ENCODE data around the gene CDC14A. TPM values are rescaled to one million over a fixed set of nuclear protein-coding genes. Genes with fewer than 3 reads are reported as not detected.
"Not testable (repeated sequence)": the region's sequence is repeated elsewhere in the genome, so short reads cannot be mapped to it uniquely, and the experiment has no call there.

The CDC14A gene
- total and polyA plus RNA-seq, 4 donors = 6.1 to 18.9 (median 10.1) TPM

DNA sequence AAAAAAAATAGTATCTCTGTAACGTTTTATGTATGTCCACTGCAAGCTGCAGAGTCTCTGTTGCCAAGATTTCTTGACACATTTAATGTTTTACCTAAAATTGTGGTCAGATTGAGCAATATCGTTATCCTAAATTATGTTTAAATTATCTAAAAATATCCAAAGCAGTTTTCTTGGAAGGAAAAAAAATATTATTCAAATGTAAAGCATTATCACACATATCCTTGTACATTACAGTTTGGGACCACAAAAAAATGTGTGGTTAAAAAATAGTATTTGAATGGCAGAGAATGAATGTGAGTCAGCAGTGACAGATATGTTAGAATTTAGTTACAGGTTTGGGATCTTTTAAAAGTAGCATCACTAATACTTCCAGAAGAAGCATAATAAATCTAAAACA is 21.2 kb upstream of the CDC14A start:
- DNase-seq (ENCODE audit: low read depth in 4 of 6, low spot score in 6 of 6); H3K36me3 ChIP-seq (ENCODE audit: control insufficient read depth, insufficient read depth, low read length); H3K27me3 ChIP-seq (ENCODE audit: control insufficient read depth, insufficient read depth, low read length); H3K27ac ChIP-seq (ENCODE audit: low read depth, low read length); H3K9me3 ChIP-seq (ENCODE audit: control insufficient read depth, insufficient read depth, low read length); H3K4me1 ChIP-seq (ENCODE audit: control insufficient read depth, insufficient read depth, low read length); H3K4me3 ChIP-seq (ENCODE audit: low read depth, low read length): not testable (repeated sequence)
- WGBS (ENCODE audit: insufficient coverage) = no CpG with 5 or more reads among the region's 2 CpGs

DNA sequence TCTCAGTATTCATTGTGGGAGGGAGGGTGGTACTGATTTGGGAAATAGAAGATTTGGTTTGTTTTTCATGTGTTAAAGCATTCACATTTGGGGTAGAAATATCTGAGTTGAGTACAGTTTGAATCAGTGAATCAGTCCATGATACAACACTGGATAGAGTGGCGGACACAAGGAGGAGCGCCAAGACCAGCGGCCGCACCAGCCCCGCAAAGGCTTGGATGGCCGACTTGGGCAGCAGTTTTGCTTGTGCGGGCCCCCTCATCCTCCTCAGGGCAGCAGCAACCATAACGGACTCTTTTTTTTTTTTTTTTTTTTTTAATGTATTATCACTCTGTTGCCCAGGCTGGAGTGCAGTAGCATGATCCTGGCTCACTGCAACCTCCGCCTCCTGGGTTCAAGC is 20.0 kb upstream of the CDC14A start:
- Histone ChIP-seq H3K4me1 (ENCODE audit: control insufficient read depth, insufficient read depth, low read length) (no peaks in the 10 kb centered on the region), H3K36me3 (ENCODE audit: control insufficient read depth, insufficient read depth, low read length) (no peaks in the 10 kb centered on the region), H3K4me3 (ENCODE audit: low read depth, low read length) (no peak overlapping the region), H3K9me3 (ENCODE audit: control insufficient read depth, insufficient read depth, low read length) (no peaks in the 10 kb centered on the region), H3K27me3 (ENCODE audit: control insufficient read depth, insufficient read depth, low read length) (no peaks in the 10 kb centered on the region), H3K27ac (ENCODE audit: low read depth, low read length) (no peak overlapping the region)
- no peak for DNase-seq (ENCODE audit: low read depth in 4 of 6, low spot score in 6 of 6)
- WGBS (ENCODE audit: insufficient coverage) = 100% methylated on average over 3 of the region's 9 CpGs

DNA sequence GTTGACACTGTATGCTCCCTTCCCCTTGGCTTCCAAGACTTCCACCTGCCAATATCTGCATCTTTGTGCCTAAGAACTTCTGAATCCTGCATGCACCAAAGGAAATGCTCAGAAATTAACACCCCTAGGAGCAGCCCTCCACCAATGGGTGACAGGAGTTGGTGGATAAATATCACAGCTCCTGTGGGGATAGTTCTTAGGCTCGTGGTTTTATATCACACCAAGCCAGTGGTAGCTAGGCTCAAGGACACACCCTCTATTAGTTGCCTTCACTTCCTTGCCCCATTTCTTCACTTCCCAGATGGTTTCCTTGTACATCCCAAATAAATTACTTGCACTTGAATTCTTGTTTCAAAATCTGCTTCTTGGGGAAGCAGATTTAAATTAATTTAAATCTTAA is 16.9 kb upstream of the CDC14A start:
- no peak overlapping the region for H3K27ac ChIP-seq (ENCODE audit: low read depth, low read length)
- no peaks in the 10 kb centered on the region for H3K4me1 ChIP-seq (ENCODE audit: control insufficient read depth, insufficient read depth, low read length)
- H3K27me3 ChIP-seq (ENCODE audit: control insufficient read depth, insufficient read depth, low read length) = no peaks in the 10 kb centered on the region
- H3K4me3 ChIP-seq (ENCODE audit: low read depth, low read length) = no peak overlapping the region
- no peaks in the 10 kb centered on the region for H3K36me3 ChIP-seq (ENCODE audit: control insufficient read depth, insufficient read depth, low read length)
- H3K9me3 ChIP-seq (ENCODE audit: control insufficient read depth, insufficient read depth, low read length) = no peaks in the 10 kb centered on the region
- DNase-seq (ENCODE audit: low read depth in 4 of 6, low spot score in 6 of 6) = no peak
- no CpG with 5 or more reads among the region's 1 CpG for WGBS (ENCODE audit: insufficient coverage)

DNA sequence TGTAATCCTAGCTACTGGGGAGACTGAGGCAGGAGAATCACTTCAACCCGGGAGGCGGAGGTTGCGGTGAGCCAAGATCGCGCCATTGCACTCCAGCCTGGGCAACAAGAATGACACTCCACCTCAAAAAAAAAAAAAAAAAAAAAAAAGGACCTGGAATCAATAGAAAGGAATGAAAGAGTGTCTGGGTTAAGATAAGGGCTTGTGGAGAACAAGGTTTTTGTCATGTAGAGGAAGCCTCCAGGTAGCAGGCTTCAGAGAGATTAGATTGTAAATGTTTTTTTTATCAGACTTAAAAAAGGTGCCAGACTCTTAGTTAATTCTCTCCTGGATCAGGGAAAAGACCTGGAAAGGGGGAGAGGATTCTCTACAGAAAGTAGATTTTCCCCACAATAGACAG is 14.4 kb upstream of the CDC14A start:
- WGBS (ENCODE audit: insufficient coverage) = no CpG with 5 or more reads among the region's 5 CpGs
- H3K9me3 ChIP-seq (ENCODE audit: control insufficient read depth, insufficient read depth, low read length); H3K4me1 ChIP-seq (ENCODE audit: control insufficient read depth, insufficient read depth, low read length); H3K36me3 ChIP-seq (ENCODE audit: control insufficient read depth, insufficient read depth, low read length); H3K4me3 ChIP-seq (ENCODE audit: low read depth, low read length); H3K27ac ChIP-seq (ENCODE audit: low read depth, low read length); H3K27me3 ChIP-seq (ENCODE audit: control insufficient read depth, insufficient read depth, low read length); DNase-seq (ENCODE audit: low read depth in 4 of 6, low spot score in 6 of 6): not testable (repeated sequence)

DNA sequence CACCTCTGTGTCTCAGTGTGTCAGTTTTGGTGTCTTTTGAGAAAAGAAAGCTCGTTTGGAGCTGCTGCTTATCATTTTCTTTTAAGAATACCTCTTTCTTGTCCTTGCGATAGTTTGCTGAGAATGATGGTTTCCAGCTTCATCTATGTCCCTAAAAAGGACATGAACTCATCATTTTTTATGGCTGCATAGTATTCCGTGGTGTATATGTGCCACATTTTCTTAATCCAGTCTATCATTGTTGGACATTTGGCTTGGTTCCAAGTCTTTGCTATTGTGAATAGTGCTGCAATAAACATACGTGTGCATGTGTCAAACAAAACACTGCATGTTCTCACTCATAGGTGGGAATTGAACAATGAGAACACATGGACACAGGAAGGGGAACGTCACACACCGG is 12.6 kb upstream of the CDC14A start:
- not testable (repeated sequence) for H3K27ac ChIP-seq (ENCODE audit: low read depth, low read length); H3K4me1 ChIP-seq (ENCODE audit: control insufficient read depth, insufficient read depth, low read length); H3K9me3 ChIP-seq (ENCODE audit: control insufficient read depth, insufficient read depth, low read length); H3K36me3 ChIP-seq (ENCODE audit: control insufficient read depth, insufficient read depth, low read length); H3K27me3 ChIP-seq (ENCODE audit: control insufficient read depth, insufficient read depth, low read length); H3K4me3 ChIP-seq (ENCODE audit: low read depth, low read length); DNase-seq (ENCODE audit: low read depth in 4 of 6, low spot score in 6 of 6)
- WGBS (ENCODE audit: insufficient coverage) = 100% methylated on average over 2 of the region's 6 CpGs

DNA sequence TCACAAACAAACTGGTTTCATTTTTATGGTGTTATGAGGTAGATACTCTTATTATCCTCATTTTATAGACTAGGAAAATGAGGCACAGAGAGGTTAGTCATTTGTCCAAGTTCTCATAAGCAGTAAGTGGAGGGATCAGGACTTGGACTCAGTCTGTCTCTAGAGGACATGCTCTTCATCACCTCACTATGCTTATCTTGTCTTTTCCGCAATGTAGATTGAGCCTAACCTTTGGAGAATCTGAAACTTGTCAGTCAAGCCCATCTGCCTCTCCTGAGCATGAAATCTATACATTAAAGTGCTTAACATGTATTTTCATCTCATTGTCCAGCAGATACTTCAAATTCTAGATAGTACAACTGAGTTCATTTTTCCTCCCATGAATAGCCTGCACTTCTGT is 11.8 kb upstream of the CDC14A start:
- 86% methylated on average over 1 of the region's 1 CpG for WGBS (ENCODE audit: insufficient coverage)
- Histone ChIP-seq H3K27ac (ENCODE audit: low read depth, low read length) (no peak overlapping the region), H3K36me3 (ENCODE audit: control insufficient read depth, insufficient read depth, low read length) (no peaks in the 10 kb centered on the region), H3K9me3 (ENCODE audit: control insufficient read depth, insufficient read depth, low read length) (no peaks in the 10 kb centered on the region), H3K4me1 (ENCODE audit: control insufficient read depth, insufficient read depth, low read length) (no peaks in the 10 kb centered on the region), H3K4me3 (ENCODE audit: low read depth, low read length) (no peak overlapping the region), H3K27me3 (ENCODE audit: control insufficient read depth, insufficient read depth, low read length) (no peaks in the 10 kb centered on the region)
- DNase-seq (ENCODE audit: low read depth in 4 of 6, low spot score in 6 of 6) = no peak

DNA sequence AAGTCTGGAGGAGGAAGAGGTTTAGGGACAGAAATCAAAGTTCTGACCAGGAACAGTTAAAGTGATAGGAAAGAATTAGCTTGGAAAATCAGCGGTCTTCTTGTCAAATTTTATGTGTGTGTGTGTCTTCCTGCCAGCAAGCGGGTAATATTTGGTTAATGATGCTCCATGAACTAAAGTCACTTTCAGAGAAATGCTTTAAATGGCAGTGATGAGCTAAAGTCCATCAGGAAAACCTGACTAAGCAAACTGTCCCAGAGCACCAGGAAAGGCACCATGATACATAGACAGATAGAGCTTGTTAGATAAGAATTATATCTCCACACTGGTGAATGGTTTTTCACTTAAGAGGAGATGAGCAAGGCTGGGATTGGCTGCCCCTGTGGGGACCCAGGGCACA is 10.0 kb upstream of the CDC14A start:
- no peak for DNase-seq (ENCODE audit: low read depth in 4 of 6, low spot score in 6 of 6)
- no peaks in the 10 kb centered on the region for H3K9me3 ChIP-seq (ENCODE audit: control insufficient read depth, insufficient read depth, low read length)
- no peaks in the 10 kb centered on the region for H3K36me3 ChIP-seq (ENCODE audit: control insufficient read depth, insufficient read depth, low read length)
- WGBS (ENCODE audit: insufficient coverage) = 88% methylated on average over 2 of the region's 2 CpGs
- H3K27ac ChIP-seq (ENCODE audit: low read depth, low read length) = no peak overlapping the region
- no peaks in the 10 kb centered on the region for H3K4me1 ChIP-seq (ENCODE audit: control insufficient read depth, insufficient read depth, low read length)
- no peak overlapping the region for H3K4me3 ChIP-seq (ENCODE audit: low read depth, low read length)
- H3K27me3 ChIP-seq (ENCODE audit: control insufficient read depth, insufficient read depth, low read length) = no peaks in the 10 kb centered on the region

DNA sequence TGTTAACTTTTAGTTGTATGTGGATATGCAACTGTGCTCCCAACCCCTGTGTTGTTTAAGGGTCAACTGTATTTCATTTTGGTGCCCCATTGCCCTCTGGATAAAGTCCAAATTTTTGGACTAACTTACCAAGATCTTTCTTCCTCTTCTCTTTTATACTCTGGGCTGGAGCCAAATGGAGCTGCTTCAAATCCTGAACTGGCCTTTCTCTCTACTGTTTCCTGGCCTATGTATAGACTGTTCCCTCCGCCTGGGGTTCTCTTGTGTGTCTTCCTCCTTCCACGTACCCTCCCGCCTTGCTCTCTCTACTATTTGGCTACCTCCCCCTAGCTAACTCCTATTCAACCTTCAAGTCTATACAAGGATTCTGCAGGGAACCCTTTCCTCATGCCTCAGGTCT is 8.4 kb upstream of the CDC14A start:
- no peak overlapping the region for H3K27ac ChIP-seq (ENCODE audit: low read depth, low read length)
- no peaks in the 10 kb centered on the region for H3K27me3 ChIP-seq (ENCODE audit: control insufficient read depth, insufficient read depth, low read length)
- H3K36me3 ChIP-seq (ENCODE audit: control insufficient read depth, insufficient read depth, low read length) = no peaks in the 10 kb centered on the region
- no peaks in the 10 kb centered on the region for H3K4me1 ChIP-seq (ENCODE audit: control insufficient read depth, insufficient read depth, low read length)
- 66% methylated on average over 3 of the region's 3 CpGs for WGBS (ENCODE audit: insufficient coverage)
- no peak for DNase-seq (ENCODE audit: low read depth in 4 of 6, low spot score in 6 of 6)
- no peaks in the 10 kb centered on the region for H3K9me3 ChIP-seq (ENCODE audit: control insufficient read depth, insufficient read depth, low read length)
- no peak overlapping the region for H3K4me3 ChIP-seq (ENCODE audit: low read depth, low read length)

DNA sequence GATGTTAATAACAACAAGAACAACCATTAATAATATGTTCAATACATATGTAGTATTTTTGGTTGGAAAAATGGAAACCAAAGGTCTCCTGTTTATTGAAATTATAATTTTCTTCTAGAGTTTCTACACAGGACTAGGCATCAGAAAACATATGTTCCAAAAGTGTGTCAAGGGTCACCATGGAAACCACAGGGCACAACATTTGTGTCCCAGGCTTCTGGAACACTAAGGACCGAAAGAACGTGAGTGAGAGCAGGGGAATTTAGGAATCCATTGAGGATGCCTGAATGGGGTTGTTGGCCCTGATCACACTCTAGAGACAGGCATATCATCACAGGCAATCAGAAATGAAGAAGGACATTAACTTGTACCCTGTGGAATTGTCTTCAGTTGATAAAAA is 7.5 kb upstream of the CDC14A start:
- Histone ChIP-seq H3K27ac (ENCODE audit: low read depth, low read length) (no peak overlapping the region), H3K4me1 (ENCODE audit: control insufficient read depth, insufficient read depth, low read length) (no peaks in the 10 kb centered on the region), H3K27me3 (ENCODE audit: control insufficient read depth, insufficient read depth, low read length) (no peaks in the 10 kb centered on the region), H3K36me3 (ENCODE audit: control insufficient read depth, insufficient read depth, low read length) (no peaks in the 10 kb centered on the region), H3K9me3 (ENCODE audit: control insufficient read depth, insufficient read depth, low read length) (no peaks in the 10 kb centered on the region), H3K4me3 (ENCODE audit: low read depth, low read length) (no peak overlapping the region)
- DNase-seq (ENCODE audit: low read depth in 4 of 6, low spot score in 6 of 6) = no peak
- 30% methylated on average over 2 of the region's 2 CpGs for WGBS (ENCODE audit: insufficient coverage)

DNA sequence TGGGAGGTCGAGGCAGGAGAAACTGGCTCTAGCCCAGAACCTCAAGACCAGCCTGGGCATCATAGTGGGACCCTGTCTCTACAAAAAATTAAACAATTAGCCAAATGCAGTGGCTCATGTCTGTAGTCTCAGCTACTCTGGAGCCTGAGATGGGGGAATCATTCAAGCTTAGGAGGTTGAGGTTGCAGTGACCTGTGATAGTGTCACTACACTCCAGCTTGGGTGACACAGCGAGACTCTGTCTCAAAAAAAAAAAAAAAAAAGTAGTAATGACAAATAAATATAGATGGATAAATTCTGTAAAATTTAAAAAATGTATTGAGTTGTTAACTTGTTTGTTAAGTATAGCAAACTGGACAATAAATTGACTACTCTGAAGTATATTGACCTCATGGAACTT is 5.9 kb upstream of the CDC14A start:
- Histone ChIP-seq H3K36me3 (ENCODE audit: control insufficient read depth, insufficient read depth, low read length) (no peaks in the 10 kb centered on the region), H3K9me3 (ENCODE audit: control insufficient read depth, insufficient read depth, low read length) (no peaks in the 10 kb centered on the region), H3K27me3 (ENCODE audit: control insufficient read depth, insufficient read depth, low read length) (no peaks in the 10 kb centered on the region), H3K4me3 (ENCODE audit: low read depth, low read length) (no peak overlapping the region), H3K27ac (ENCODE audit: low read depth, low read length) (no peak overlapping the region), H3K4me1 (ENCODE audit: control insufficient read depth, insufficient read depth, low read length) (peaks cover 7% of the 10 kb centered on the region)
- DNase-seq (ENCODE audit: low read depth in 4 of 6, low spot score in 6 of 6) = no peak
- WGBS (ENCODE audit: insufficient coverage) = 100% methylated on average over 1 of the region's 2 CpGs

All from spinal cord (tissue), 10 donors.